Vagina (tissue), 2 donors: ENCODE data around the gene MED13L.

Experiments used
- CTCF ChIP-seq, 3 experiments: fragments of 450-650 bp in 2 of 3; fragments of 200-600 bp in 1 of 3; sonication (generic) in 1 of 3; IDR thresholded peaks; one replicate each; pipeline ENCODE4 v1.5.1; 2017 to 2019; ENCODE audit warnings: antibody characterized with exemption in 3 of 3, mild to moderate bottlenecking in 2 of 3, moderate library complexity in 2 of 3
- POLR2AphosphoS5 ChIP-seq, 2 donors: sonication (generic); formaldehyde crosslinking; IDR thresholded peaks; one replicate each; pipeline ENCODE4 v1.9.0; 2017; ENCODE audit warnings: antibody characterized with exemption in 2 of 2, mild to moderate bottlenecking in 2 of 2, low read depth in 1 of 2; ENCODE audit not compliant: insufficient read depth in 1 of 2

- TF ChIP-seq CTCF (IDR thresholded peaks at IDR 0.05), result no peak
- TF ChIP-seq POLR2AphosphoS5 (IDR thresholded peaks at IDR 0.05; ENCODE audit: insufficient read depth in 1 of 2, low read depth in 1 of 2), result no peak
Observed at GRCh38 chr12:116148844-116149243, 128.6 kb downstream of the MED13L start.
